T follicular helper cell (primary cell): ENCODE measurements around the gene NIFK.
"Not testable (repeated sequence)": the region's sequence is repeated elsewhere in the genome, so short reads cannot be mapped to it uniquely, and the experiment has no call there.

Experiments used
- DNase-seq: peaks from one replicate; pipeline ENCODE4 v3.0.0-alpha.2; 2020; ENCODE audit warnings: low read depth

NIFK gene

DNA sequence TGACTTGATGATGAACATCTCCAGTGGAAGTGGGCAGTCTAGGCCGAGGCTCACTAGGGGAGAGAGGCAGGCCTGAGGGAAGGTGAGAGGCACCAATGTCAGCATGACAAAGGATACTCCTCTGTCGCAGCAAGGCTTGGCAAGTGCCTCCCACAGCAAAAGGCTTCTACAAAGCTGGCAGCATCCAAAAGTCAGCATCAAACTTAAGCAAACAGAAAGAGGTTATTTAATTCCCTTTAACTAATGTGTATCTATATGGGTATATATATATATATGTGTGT is 41.6 kb downstream of the NIFK start:
- no peak for DNase-seq

DNA sequence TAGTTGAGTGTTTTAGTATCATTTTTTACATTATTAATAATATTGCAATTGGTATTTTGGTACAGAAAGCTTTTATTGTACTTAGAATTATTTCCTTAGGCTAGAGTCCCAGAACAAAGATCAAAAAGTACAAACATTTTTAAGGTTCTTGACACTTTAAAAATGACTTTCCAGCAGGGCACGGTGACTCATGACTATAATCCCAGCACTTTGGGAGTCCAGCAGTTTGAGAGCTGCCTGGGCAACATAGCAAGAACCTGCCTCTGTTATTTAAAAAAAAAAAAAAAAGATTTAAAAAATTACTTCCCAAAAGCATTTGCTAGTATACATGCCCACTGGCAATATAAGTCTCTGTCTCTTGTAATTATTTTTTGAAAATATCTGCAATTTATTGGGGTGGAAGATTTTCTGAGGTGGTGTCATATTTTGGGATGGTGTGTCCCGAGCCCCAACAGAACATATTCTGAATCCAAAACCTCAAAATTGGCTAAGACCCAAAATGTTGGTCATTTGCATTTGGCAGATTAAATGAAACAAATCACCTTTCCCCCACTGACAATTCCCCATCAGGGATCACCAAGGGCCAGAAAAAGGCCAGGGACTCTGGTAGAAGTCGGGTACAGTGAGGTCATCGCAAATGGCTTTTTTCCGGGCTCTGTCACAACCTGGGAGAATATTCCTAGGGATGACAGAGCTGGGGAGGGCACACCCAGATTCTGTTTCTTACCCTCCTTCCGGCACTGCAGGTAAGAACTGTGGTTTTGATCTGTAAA is 42.1 kb downstream of the NIFK start:
- no peak for DNase-seq

DNA sequence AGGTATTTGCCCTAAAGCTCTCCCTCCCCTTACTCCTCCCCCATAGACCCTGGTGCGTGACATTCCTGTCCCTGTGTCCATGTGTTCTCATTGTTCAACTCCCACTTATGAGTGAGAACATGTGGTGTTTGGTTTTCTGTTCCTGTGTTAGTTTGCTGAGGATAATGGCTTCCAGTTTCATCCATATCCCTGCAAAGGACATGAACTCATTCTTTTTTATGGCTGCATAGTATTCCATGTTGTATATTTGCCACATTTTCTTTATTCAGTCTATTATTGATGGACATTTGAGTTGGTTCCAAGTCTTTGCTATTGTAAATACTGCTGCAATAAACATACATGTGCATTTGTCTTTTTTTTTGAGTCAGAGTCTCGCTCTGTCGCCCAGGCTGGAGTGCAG is 46.1 kb downstream of the NIFK start:
- DNase-seq: not testable (repeated sequence)

DNA sequence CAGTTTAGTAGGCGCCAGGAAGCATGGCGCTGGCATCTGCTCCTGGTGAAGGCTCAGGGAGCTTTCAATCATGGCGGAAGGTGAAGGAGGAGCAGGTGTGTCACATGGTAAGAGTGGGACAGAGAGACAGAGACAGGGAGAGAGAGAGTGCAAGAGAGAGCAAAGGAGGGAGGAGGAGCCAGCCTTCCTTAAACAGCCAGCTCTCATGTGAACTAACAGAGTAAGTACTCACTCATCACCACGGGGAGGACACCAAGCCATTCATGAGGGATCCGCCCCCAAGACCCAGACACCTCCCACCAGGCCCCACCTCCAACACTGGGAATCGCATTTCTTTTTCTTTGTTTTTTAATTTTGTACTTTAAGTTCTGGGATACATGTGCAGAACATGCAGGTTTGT is 46.6 kb downstream of the NIFK start:
- no peak for DNase-seq

DNA sequence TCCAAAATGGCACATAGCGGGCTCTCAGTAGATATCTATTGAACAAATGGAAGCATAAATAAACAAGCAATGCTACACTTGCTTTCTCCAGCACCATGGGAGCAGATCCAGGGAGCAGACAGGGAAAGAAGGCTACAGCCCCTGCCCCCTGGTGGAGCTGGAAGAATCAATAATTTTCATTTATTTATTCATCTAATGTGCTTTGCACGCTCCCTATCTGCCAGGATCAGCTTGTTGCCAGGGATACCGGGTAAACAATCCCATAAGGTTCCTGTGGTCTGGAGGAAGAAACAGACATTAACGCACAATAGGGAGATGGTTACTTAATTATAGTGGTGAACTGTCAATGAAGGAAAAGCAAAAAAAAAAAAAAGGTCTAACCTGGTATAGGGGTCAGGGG is 47.3 kb downstream of the NIFK start:
- DNase-seq: no peak

DNA sequence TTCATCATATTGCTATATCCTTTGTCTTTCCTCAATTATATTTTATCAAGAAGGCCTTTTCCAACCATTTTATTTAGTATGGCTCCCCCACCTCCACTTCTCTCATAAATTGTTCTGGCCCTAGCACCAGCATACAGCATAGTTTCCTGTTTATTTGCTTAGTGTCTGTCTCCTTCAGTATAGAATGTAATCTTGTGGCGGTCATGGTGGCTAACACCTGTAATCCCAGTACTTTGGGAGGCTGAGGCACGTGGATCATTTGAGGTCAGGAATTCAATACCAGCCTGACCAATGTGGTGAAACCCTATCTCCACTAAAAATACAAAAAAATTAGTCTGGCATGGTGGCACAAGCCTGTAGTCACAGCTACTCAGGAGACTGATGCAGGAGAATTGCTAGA is 47.9 kb downstream of the NIFK start:
- no peak for DNase-seq

DNA sequence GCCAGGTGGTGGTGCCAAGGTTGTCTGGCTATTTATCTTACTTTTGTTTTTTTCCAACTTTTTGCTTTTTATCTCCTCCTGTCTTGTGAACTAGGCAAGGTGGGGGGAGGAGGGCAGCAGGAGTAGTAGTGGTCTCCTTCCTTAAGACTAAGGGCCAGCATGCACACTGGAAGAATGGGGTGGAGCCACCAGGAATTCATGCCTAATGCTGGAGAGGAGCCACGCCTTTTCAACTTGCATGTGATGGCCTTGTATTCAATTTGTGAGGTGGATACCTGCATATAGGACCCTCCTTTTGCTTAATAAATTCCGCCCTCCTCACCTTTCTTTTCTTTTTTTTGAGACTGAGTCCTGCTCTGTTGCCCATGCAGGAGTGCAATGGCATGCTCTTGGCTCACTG is 49.8 kb downstream of the NIFK start:
- DNase-seq: no peak

DNA sequence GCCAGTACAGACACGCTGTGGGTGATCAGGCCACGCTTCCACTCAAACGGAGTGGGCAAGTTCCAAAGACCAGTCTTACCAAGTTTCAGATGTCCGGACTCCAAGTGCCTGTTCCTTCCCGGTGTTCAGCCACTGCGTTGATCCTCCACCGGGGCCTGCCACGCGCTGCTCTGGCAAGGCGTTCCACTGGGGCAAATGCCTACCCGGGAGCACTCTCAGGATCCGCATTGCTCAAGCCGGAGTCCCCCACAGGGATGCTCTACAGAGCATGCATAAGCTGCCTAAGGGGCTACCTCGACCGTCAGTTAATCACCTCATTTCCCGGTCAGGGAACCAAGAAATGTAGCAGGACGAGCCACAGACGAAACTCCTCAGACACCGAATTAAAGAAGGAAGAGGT is 50.5 kb downstream of the NIFK start:
- no peak for DNase-seq

DNA sequence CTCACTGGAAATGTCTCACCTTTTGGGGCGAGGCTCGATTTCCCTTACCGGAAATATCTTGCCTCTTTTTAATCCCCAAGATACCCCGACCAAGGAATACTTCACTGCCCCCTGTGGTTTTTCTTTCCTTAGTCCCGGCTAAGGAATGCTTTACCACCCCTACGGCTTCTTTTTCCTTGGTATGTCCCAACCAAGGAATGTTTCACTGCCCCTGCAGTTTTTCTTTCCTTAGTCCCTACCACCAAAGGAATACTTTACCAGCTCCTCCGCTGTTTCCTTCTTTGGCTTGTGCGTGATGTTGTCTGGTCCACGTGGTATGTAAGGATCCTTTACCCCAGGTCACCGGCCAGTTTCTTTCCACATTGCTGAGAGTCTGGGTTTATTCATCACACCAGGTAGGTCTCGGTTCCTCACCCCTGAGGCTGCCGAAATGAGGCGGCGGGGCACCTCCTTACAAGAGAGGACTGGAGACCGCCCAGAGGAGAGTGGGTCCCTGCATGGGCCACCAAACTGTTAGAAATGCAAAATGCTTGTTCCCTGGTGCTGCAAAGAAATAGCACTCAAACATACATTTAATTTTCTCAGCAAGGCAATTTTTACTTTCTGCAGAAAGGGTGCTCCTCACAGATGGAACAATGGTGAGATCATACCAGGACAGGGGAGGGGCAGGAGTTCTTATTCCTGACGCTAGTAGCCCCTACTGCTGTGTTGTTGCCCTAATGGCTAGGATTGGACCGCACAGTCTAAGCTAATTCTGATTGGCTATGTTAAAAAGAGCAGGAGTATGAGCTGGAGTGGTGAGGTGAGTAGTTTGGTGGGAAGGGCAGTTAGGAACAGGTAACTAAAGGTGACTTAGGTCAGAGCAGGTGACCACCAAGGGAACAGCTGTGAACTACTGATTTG is 54.0 kb downstream of the NIFK start:
- no peak for DNase-seq

DNA sequence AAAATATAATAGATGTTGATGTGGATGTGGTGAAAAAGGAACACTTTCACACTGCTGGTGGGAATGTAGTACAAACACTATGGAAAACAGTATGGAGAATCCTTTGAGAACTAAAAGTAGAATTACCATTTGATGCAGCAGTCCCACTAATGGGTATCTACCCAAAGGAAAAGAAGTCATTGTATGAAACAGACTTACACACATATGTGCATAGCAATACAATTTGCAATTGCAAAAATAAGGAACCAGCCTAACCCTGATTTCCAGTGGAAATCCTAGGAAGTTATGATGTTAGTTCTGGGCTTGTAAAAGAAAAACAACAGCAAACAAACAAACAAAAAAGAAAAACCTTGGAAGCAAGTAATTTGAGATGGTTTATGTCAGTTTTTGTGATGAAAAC is 58.8 kb downstream of the NIFK start:
- no peak for DNase-seq
